Keratinocyte (primary cell): ENCODE measurements around the gene BABAM2. TPM values are rescaled to one million over a fixed set of nuclear protein-coding genes. Genes with fewer than 3 reads are reported as not detected.

ENCODE experiments used
- DNase-seq: peaks from one replicate; pipeline ENCODE4 v3.0.0-alpha.2; 2011; ENCODE audit warnings: low read depth, missing footprints, low spot score
- FAIRE-seq: peaks from 2 replicates; lab custom pipeline; 2011; peaks lifted over from hg19 to GRCh38; lab: Jason Lieb, UNC
- H2AFZ ChIP-seq: 2 replicates; pipeline ENCODE4 v1.6.0; 2012; ENCODE audit warnings: low read length, control low read depth, inconsistent platforms; ENCODE audit not compliant: control insufficient read depth
- H3K27ac ChIP-seq: 2 replicates; pipeline ENCODE4 v1.5.1; 2011; ENCODE audit warnings: low read length; ENCODE audit not compliant: control insufficient read depth, insufficient read depth
- H3K27me3 ChIP-seq: 3 replicates; pipeline ENCODE4 v1.6.0; 2011; ENCODE audit warnings: low read length; ENCODE audit not compliant: control insufficient read depth, insufficient read depth; ENCODE audit errors: extremely low read depth
- H3K36me3 ChIP-seq, 2 experiments: 2 replicates in 1 of 2; 3 replicates in 1 of 2; pipeline ENCODE4 v1.5.1; 2011; ENCODE audit warnings: low read length in 2 of 2, mild to moderate bottlenecking in 1 of 2; ENCODE audit not compliant: control insufficient read depth in 2 of 2, insufficient read depth in 2 of 2; ENCODE audit errors: extremely low read depth in 1 of 2
- H3K4me1 ChIP-seq: 3 replicates; pipeline ENCODE4 v1.5.1; 2011; ENCODE audit warnings: low read length; ENCODE audit not compliant: control insufficient read depth, insufficient read depth; ENCODE audit errors: extremely low read depth
- H3K4me2 ChIP-seq: 3 replicates; pipeline ENCODE4 v1.6.0; 2011; ENCODE audit warnings: low read depth, low read length; ENCODE audit not compliant: control insufficient read depth, insufficient read depth; ENCODE audit errors: extremely low read depth
- H3K4me3 ChIP-seq, 3 experiments: fragments of 200-600 bp in 1 of 3; sonication (generic) in 1 of 3; 2 replicates in 2 of 3; 3 replicates in 1 of 3; pipeline ENCODE4 v1.5.1; 2011 to 2016; ENCODE audit warnings: low read length in 3 of 3, mild to moderate bottlenecking in 3 of 3, control low read depth in 2 of 3, inconsistent platforms in 1 of 3, low read depth in 1 of 3, mixed read lengths in 1 of 3, mixed run types in 1 of 3, moderate library complexity in 1 of 3; ENCODE audit not compliant: control insufficient read depth in 2 of 3, insufficient read depth in 2 of 3; ENCODE audit errors: extremely low read depth in 1 of 3
- H3K79me2 ChIP-seq: 2 replicates; pipeline ENCODE4 v1.6.0; 2012; ENCODE audit warnings: low read length; ENCODE audit not compliant: control insufficient read depth, insufficient read depth
- H3K9ac ChIP-seq: 3 replicates; pipeline ENCODE4 v1.6.0; 2011; ENCODE audit warnings: low read length; ENCODE audit not compliant: control insufficient read depth, insufficient read depth; ENCODE audit errors: extremely low read depth
- H3K9me1 ChIP-seq: 3 replicates; pipeline ENCODE4 v1.6.0; 2011; ENCODE audit warnings: low read length; ENCODE audit not compliant: control insufficient read depth, insufficient read depth; ENCODE audit errors: extremely low read depth
- H3K9me3 ChIP-seq: 2 replicates; pipeline ENCODE4 v1.5.1; 2012; ENCODE audit warnings: low read depth, low read length; ENCODE audit not compliant: control insufficient read depth
- H4K20me1 ChIP-seq: 3 replicates; pipeline ENCODE4 v1.6.0; 2011; ENCODE audit warnings: low read length; ENCODE audit not compliant: control insufficient read depth, insufficient read depth; ENCODE audit errors: extremely low read depth
- CTCF ChIP-seq, 3 experiments: IDR thresholded peaks in 1 of 3; conservative IDR thresholded peaks in 1 of 3; optimal IDR thresholded peaks in 1 of 3; 2 replicates in 2 of 3; 3 replicates in 1 of 3; pipeline versions ENCODE3 to v1.5.1; 2011; ENCODE audit warnings: low read length in 3 of 3, mild to moderate bottlenecking in 3 of 3, moderate library complexity in 2 of 3, control low read depth in 1 of 3, inconsistent platforms in 1 of 3; ENCODE audit not compliant: insufficient read depth in 2 of 3; ENCODE audit errors: extremely low read depth in 1 of 3
- EZH2 ChIP-seq: IDR thresholded peaks from one replicate; pipeline ENCODE4 v1.6.1; 2012; ENCODE audit warnings: inconsistent platforms, mild to moderate bottlenecking, low read length, moderate library complexity
- dilution Hi-C: fragments of 300-500 bp; cut with MboI; formaldehyde crosslinking; loops from one replicate; pipeline ENCODE4 v1.7.0; 2020; ENCODE audit warnings: low sequenced_read_pairs; ENCODE audit not compliant: extremely low pct_ligation_motif_present
- polyA plus RNA-seq, 5 experiments: library from polyadenylated mRNA; depleted of rRNA in 3 of 5; stranded (reverse) in 3 of 5; stranded (forward) in 1 of 5; unstranded in 1 of 5; fragments of >200 nt; gene quantifications; 1 replicate in 1 of 5; 2 replicates in 3 of 5; 3 replicates in 1 of 5; pipeline versions ENCODE4 v1.2.1 to v1.2.3, GENCODE V29; 2011 to 2012; ENCODE audit warnings: missing spikeins in 2 of 5, low read depth in 1 of 5, low replicate concordance in 1 of 5

Gene BABAM2
- polyA plus RNA-seq, 1 donor (not counting 4 experiments of a cell fraction or from before 2014, with no cell fraction given): 29.8 TPM

GRCh38 chr2:27932396-27932795 is 41.9 kb downstream of the BABAM2 start:
- Histone ChIP-seq H3K79me2 (no peaks in the 10 kb centered on the region), H4K20me1 (no peaks in the 10 kb centered on the region), H3K9ac (peak overlapping the region; percentile 30), H3K27ac (peak overlapping the region; percentile 64), H2AFZ (peak overlapping the region; percentile 68), H3K4me3 (peak overlapping the region in 2 of 3 experiments; percentile 18 to 43), H3K9me1 (no peaks in the 10 kb centered on the region), H3K27me3 (no peaks in the 10 kb centered on the region), H3K9me3 (no peaks in the 10 kb centered on the region), H3K4me1 (peaks cover 17% of the 10 kb centered on the region), H3K36me3 (peaks cover 0 to 3% of the 10 kb centered on the region in 2 experiments), H3K4me2 (peak overlapping the region; percentile 82)
- DNase-seq (peak; percentile 62), FAIRE-seq (peak; percentile 87)
- TF ChIP-seq CTCF (optimal IDR thresholded peaks at IDR 0.05 in 1 of 3, IDR thresholded peaks at IDR 0.05 in 1 of 3, conservative IDR thresholded peaks at IDR 0.05 in 1 of 3; ENCODE audit: extremely low read depth in 1 of 3, insufficient read depth in 2 of 3, low read length in 3 of 3) (no peak), EZH2 (no peak)
- dilution Hi-C loops: no loop called here

- DNase-seq: no peak
- Histone ChIP-seq H3K4me1 (peaks cover 17% of the 10 kb centered on the region), H3K36me3 (peaks cover 0 to 3% of the 10 kb centered on the region in 2 experiments), H3K9ac (no peak overlapping the region), H3K4me2 (no peak overlapping the region), H3K27ac (no peak overlapping the region), H2AFZ (no peak overlapping the region), H3K79me2 (no peaks in the 10 kb centered on the region), H3K27me3 (no peaks in the 10 kb centered on the region), H4K20me1 (no peaks in the 10 kb centered on the region), H3K9me3 (no peaks in the 10 kb centered on the region), H3K9me1 (no peaks in the 10 kb centered on the region), H3K4me3 (no peak overlapping the region)
- TF ChIP-seq EZH2 (no peak), CTCF (optimal IDR thresholded peaks at IDR 0.05 in 1 of 3, IDR thresholded peaks at IDR 0.05 in 1 of 3, conservative IDR thresholded peaks at IDR 0.05 in 1 of 3; ENCODE audit: extremely low read depth in 1 of 3, insufficient read depth in 2 of 3, low read length in 3 of 3) (no peak)
- dilution Hi-C loops: no loop called here
- peak; percentile 56 for FAIRE-seq
Observed at GRCh38 chr2:27935026-27935425, 44.5 kb downstream of the BABAM2 start.
